Stimulated activated effector memory CD8-positive, alpha-beta T cell treated with anti-CD3 and anti-CD28 coated beads, Interleukin-12 subunit alpha, Interleukin-12 subunit beta, amount 100 ng/mL, for 72 hours (primary cell): ENCODE measurements around the gene FBXO33.
A peak's percentile ranks its signal among the peaks of the same experiment; 100 is the strongest.

Source experiments
- ATAC-seq: fragments of 150-1000 bp; cut with Tn5 transposase; 2 replicates; pipeline ENCODE4 v1.10.0; 2021
- DNase-seq, 2 donors: peaks; one replicate each; pipeline ENCODE4 v3.0.0; 2021 to 2022; ENCODE audit warnings: low spot score in 2 of 2
- H3K27ac Mint-ChIP-seq: one replicate; pipeline ENCODE4 v1.8.0; 2022; ENCODE audit warnings: mild to moderate bottlenecking, mixed read lengths
- H3K36me3 Mint-ChIP-seq: one replicate; pipeline ENCODE4 v1.8.0; 2022; ENCODE audit warnings: mild to moderate bottlenecking, mixed read lengths
- H3K4me1 Mint-ChIP-seq: one replicate; pipeline ENCODE4 v1.8.0; 2022; ENCODE audit warnings: mixed read lengths
- H3K4me3 Mint-ChIP-seq: one replicate; pipeline ENCODE4 v1.8.0; 2022; ENCODE audit warnings: mild to moderate bottlenecking, mixed read lengths
- H3K9me3 Mint-ChIP-seq: one replicate; pipeline ENCODE4 v1.8.0; 2022; ENCODE audit warnings: mixed read lengths

The FBXO33 gene

GRCh38 chr14:39440975-39441374 is 8.7 kb upstream of the FBXO33 start:
- Mint-ChIP-seq H3K27ac (no peak overlapping the region), H3K4me3 (no peak overlapping the region), H3K4me1 (no peaks in the 10 kb centered on the region), H3K36me3 (no peaks in the 10 kb centered on the region), H3K9me3 (no peaks in the 10 kb centered on the region)
- DNase-seq (no peak), ATAC-seq (no peak)

DNA sequence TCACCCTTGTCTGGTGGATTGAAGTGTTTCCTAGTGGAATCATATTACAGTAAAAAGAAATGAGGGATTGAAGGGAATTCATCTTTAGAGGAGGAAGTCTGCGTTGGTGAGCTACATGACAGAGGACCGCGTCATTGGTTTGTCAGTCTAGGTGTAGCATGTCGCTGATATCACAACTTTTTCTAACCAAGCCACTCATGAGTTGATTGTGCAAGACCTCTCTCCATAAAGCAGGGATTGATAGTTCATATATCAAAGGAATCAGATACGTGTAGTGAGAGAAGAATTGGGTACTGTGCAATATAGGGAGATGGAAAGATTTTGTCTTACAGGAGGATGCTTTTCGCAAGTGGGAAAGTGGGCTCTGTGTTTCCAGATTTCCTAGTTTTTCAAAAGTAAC is 3.0 kb upstream of the FBXO33 start:
- no peaks in the 10 kb centered on the region for H3K9me3 Mint-ChIP-seq
- DNase-seq (no peak), ATAC-seq (no peak)
- no peak overlapping the region for H3K27ac Mint-ChIP-seq
- H3K4me3 Mint-ChIP-seq: no peak overlapping the region
- H3K4me1 Mint-ChIP-seq: peaks cover 18% of the 10 kb centered on the region
- H3K36me3 Mint-ChIP-seq: peaks cover 21% of the 10 kb centered on the region

- ATAC-seq (no peak), DNase-seq (no peak)
- Mint-ChIP-seq H3K9me3 (no peaks in the 10 kb centered on the region), H3K36me3 (peaks cover 21% of the 10 kb centered on the region), H3K4me1 (peaks cover 27% of the 10 kb centered on the region), H3K27ac (no peak overlapping the region), H3K4me3 (no peak overlapping the region)
Observed at GRCh38 chr14:39434401-39434800, 2.2 kb upstream of the FBXO33 start.

DNA sequence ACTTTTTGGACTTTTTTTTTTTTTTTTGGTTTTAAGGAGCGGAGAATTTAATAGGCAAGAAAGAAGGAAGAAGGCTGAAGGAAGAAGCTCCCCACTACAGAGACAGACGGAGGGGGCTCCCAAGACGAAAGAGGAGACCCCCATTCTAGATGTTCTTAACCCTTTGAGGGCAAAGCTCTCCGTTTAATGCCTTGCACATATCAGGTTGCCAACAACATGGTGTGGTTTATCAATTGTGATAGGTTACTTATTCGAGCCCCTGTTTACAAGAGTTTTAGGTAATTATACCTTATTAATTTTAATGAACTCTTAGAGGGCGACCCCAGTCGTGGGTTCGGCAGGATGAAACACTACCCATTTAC is 1.2 kb upstream of the FBXO33 start:
- Mint-ChIP-seq H3K4me3 (peak overlapping the region; percentile 93), H3K9me3 (no peaks in the 10 kb centered on the region), H3K36me3 (peaks cover 21% of the 10 kb centered on the region)

GRCh38 chr14:39432619-39433451 is 602 bp upstream of the FBXO33 start:
- DNase-seq (peak; percentile 65 to 92), ATAC-seq (peak; percentile 84)
- peaks cover 40% of the 10 kb centered on the region for H3K4me1 Mint-ChIP-seq

More for the DNA sequence above, 1.2 kb upstream of the FBXO33 start:
- DNase-seq (no peak), ATAC-seq (no peak)
- H3K4me1 Mint-ChIP-seq: peaks cover 36% of the 10 kb centered on the region
- H3K27ac Mint-ChIP-seq: peak overlapping the region; percentile 100

GRCh38 chr14:39431416-39432178 is 636 bp downstream of the FBXO33 start:
- ATAC-seq (peak; percentile 23), DNase-seq (peak; percentile 40 to 84)
- peaks cover 21% of the 10 kb centered on the region for H3K36me3 Mint-ChIP-seq
- no peaks in the 10 kb centered on the region for H3K9me3 Mint-ChIP-seq
- H3K27ac Mint-ChIP-seq: peak overlapping the region; percentile 100
- peak overlapping the region; percentile 93 for H3K4me3 Mint-ChIP-seq
- peaks cover 46% of the 10 kb centered on the region for H3K4me1 Mint-ChIP-seq

More at GRCh38 chr14:39432619-39433451, 602 bp upstream of the FBXO33 start:
- H3K36me3 Mint-ChIP-seq: peaks cover 21% of the 10 kb centered on the region
- no peaks in the 10 kb centered on the region for H3K9me3 Mint-ChIP-seq
- peak overlapping the region; percentile 100 for H3K27ac Mint-ChIP-seq
- peak overlapping the region; percentile 93 for H3K4me3 Mint-ChIP-seq

DNA sequence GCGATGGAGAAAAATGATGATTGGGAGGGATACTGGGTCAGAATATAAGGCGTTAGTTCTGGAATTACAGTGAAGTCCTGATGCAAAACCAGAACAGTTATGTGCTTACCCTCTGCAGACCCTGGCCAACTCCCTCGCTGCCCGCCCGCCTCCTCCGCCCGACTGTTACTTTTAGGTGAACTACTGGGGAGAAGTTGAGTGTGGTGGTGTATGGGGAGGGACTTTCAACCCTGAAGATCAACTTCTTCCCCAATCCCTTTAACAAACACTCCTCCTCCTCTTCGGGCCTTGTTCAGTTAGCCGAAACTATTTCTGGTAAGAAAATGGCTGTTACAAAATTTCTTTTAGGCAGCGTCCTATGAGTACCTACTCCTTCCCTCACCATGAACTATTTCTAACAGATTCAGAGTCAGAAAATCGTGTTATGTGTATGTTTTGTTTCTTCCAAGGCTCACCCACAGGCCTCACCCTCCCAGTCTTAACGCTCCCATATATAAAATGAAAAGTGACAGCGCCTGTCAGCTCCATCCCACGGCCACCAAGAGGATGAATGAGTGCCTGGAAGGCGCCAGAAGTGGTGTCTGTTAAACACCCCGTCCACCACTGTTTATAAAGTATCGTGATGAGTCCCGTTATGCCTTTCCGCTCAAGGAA is 1.3 kb downstream of the FBXO33 start:
- H3K4me3 Mint-ChIP-seq: peak overlapping the region; percentile 93
- DNase-seq (no peak), ATAC-seq (peak; percentile 20)
- H3K27ac Mint-ChIP-seq: peak overlapping the region; percentile 100
- H3K36me3 Mint-ChIP-seq: peaks cover 21% of the 10 kb centered on the region
- H3K9me3 Mint-ChIP-seq: no peaks in the 10 kb centered on the region
- H3K4me1 Mint-ChIP-seq: peaks cover 53% of the 10 kb centered on the region

DNA sequence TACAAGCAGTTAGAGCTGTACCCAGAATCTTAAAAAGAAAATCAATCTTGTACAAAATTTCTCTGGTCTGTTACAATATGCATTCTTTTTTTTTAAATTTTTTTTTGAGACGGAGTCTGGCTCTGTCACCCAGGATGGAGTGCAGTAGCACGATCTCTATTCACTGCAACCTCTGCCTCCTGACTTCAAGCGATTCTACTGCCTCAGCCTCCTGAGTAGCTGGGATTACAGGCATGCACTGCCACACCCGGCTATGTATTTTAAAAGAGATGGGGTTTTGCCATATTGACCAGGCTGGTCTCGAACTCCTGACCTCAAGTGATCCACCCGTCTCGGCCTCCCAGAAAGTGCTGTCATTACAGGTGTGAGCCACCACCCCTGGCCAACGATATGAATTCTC is 4.1 kb downstream of the FBXO33 start:
- Mint-ChIP-seq H3K36me3 (peaks cover 21% of the 10 kb centered on the region), H3K4me3 (no peak overlapping the region), H3K9me3 (no peaks in the 10 kb centered on the region), H3K4me1 (peaks cover 60% of the 10 kb centered on the region), H3K27ac (no peak overlapping the region)
- no peak for DNase-seq
- ATAC-seq: no peak

DNA sequence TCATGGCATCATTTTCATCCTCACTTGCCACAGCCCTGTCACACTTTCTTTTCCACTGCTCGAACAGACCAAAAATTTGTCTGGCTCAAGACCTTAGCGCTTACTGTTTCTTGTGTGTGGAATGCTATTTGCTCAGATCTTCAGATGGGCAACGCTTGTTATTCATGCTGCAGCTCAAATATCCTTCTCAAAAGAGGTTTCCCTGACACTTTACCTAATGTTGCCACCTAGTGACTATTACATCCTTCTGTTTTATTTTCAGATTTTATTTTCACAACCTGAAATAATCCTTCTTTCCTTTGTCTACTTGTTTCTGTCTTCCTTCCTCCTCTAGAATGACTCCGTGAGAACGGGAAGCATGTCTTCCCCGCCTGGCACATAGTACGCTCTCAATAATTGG is 5.6 kb downstream of the FBXO33 start:
- DNase-seq: no peak
- H3K27ac Mint-ChIP-seq: peak overlapping the region; percentile 22
- ATAC-seq: no peak
- peaks cover 8% of the 10 kb centered on the region for H3K36me3 Mint-ChIP-seq
- peaks cover 66% of the 10 kb centered on the region for H3K4me1 Mint-ChIP-seq
- peak overlapping the region; percentile 6 for H3K4me3 Mint-ChIP-seq
- no peaks in the 10 kb centered on the region for H3K9me3 Mint-ChIP-seq

DNA sequence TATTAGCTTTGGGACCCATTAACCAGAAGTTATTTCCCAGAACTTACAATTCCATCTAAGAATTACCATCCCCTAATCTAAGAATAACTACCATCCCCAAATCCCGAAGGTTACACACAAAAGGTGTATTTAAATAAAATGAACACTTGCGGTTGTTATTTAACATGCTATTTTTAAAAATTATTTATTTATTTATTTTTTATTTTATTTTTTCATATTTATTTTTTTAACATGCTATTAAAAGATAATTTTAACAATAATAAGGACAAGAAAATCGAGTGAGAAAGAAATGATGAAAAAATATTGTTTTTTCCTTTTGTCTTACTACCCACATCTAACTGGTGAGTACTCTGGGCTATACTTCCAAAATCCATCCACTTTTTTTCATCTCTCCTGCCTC is 6.3 kb downstream of the FBXO33 start:
- Mint-ChIP-seq H3K36me3 (peaks cover 2% of the 10 kb centered on the region), H3K4me3 (no peak overlapping the region), H3K9me3 (no peaks in the 10 kb centered on the region), H3K27ac (peak overlapping the region; percentile 22), H3K4me1 (peaks cover 68% of the 10 kb centered on the region)
- DNase-seq (no peak), ATAC-seq (no peak)

GRCh38 chr14:39423793-39424192 is 8.4 kb downstream of the FBXO33 start:
- DNase-seq: no peak
- Mint-ChIP-seq H3K9me3 (no peaks in the 10 kb centered on the region), H3K4me1 (peaks cover 48% of the 10 kb centered on the region), H3K4me3 (no peak overlapping the region), H3K36me3 (peaks cover 7% of the 10 kb centered on the region), H3K27ac (no peak overlapping the region)
- no peak for ATAC-seq

DNA sequence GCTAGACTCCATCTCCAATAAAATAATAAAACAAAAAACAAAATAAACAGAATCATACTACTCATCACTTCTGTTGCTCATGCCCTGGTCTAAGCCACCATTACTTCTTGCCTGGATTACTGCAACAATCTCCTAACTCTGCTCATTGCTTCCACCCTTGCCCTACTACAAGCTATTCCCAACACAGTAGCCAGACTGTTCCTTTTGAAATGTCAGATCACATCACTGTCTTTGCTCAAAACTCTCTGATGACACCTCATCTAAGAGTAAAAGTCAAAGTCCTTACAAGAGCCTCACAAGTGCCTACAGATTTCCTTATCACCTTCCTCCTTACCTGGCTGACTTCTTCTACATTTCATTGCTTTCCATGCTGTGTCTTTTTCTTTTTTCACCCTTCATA is 10.0 kb downstream of the FBXO33 start:
- no peak for DNase-seq
- Mint-ChIP-seq H3K36me3 (peaks cover 7% of the 10 kb centered on the region), H3K27ac (no peak overlapping the region), H3K4me3 (no peak overlapping the region), H3K4me1 (peaks cover 40% of the 10 kb centered on the region), H3K9me3 (peaks cover under 1% of the 10 kb centered on the region)
- no peak for ATAC-seq

- Mint-ChIP-seq H3K9me3 (peaks cover 11% of the 10 kb centered on the region), H3K36me3 (peaks cover 12% of the 10 kb centered on the region), H3K27ac (no peak overlapping the region), H3K4me3 (no peak overlapping the region), H3K4me1 (peaks cover 26% of the 10 kb centered on the region)
- DNase-seq (no peak), ATAC-seq (no peak)
Observed at GRCh38 chr14:39419272-39419671, 13.0 kb downstream of the FBXO33 start.

- Mint-ChIP-seq H3K9me3 (peaks cover 19% of the 10 kb centered on the region), H3K4me3 (no peak overlapping the region), H3K4me1 (peaks cover 10% of the 10 kb centered on the region), H3K27ac (no peak overlapping the region), H3K36me3 (peaks cover 12% of the 10 kb centered on the region)
- DNase-seq: no peak
- ATAC-seq: no peak
Observed at GRCh38 chr14:39417014-39417413, 15.2 kb downstream of the FBXO33 start.

- no peak overlapping the region for H3K4me3 Mint-ChIP-seq
- no peak for DNase-seq
- peaks cover 12% of the 10 kb centered on the region for H3K36me3 Mint-ChIP-seq
- no peak for ATAC-seq
- H3K27ac Mint-ChIP-seq: no peak overlapping the region
- H3K9me3 Mint-ChIP-seq: peaks cover 19% of the 10 kb centered on the region
- H3K4me1 Mint-ChIP-seq: peaks cover 3% of the 10 kb centered on the region
Observed at GRCh38 chr14:39416072-39416471, 16.2 kb downstream of the FBXO33 start.
